Fibroblast of the aortic adventitia (primary cell): ENCODE results near the gene TGOLN2. TPM values are rescaled to one million over a fixed set of nuclear protein-coding genes. Genes with fewer than 3 reads are reported as not detected.
A peak's percentile ranks its signal among the peaks of the same experiment; 100 is the strongest.

Source experiments
- DNase-seq: peaks from one replicate; pipeline ENCODE4 v3.0.0-alpha.2; 2010; ENCODE audit warnings: low read depth
- H3K4me3 ChIP-seq: 2 replicates; pipeline ENCODE4 v1.5.1; 2011; ENCODE audit warnings: low read depth, mild to moderate bottlenecking, control low read depth, low read length, moderate library complexity
- CTCF ChIP-seq: IDR thresholded peaks from 2 replicates; pipeline ENCODE4 v1.5.1; 2011; ENCODE audit warnings: mild to moderate bottlenecking, low read length, control low read depth, inconsistent platforms; ENCODE audit not compliant: insufficient read depth
- total RNA-seq: library from RNA; depleted of rRNA; stranded (reverse); fragments of >200 nt; gene quantifications from 2 replicates; pipeline ENCODE4 v1.2.3, GENCODE V29; 2012; ENCODE audit warnings: low replicate concordance

The TGOLN2 gene
- total RNA-seq, 1 donor: 112 TPM

DNA sequence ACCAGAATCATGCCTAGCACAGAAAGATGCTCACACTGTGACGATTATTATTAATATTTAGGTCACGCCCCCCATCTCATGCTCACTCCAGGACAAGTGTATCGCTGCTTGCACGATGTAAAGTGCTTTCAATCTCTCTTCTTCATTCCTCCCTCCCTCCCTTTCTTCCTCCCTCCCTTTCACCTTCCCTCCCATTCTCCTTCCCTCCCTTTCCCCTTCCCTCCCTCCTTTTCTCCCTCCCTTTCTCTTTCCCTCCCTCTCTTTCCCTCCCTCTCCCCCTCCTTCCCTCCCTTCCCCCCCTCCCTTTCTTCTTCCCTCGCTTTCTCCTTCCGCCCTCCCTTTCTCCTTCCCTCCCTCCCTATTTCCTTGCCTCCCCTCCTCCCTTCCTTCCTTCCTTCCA is 19.6 kb downstream of the TGOLN2 start:
- H3K4me3 ChIP-seq: no peak overlapping the region
- no peak for DNase-seq
- TF ChIP-seq CTCF: no peak

GRCh38 chr2:85307527-85307897 is 20.3 kb downstream of the TGOLN2 start:
- no peak for TF ChIP-seq CTCF
- H3K4me3 ChIP-seq: no peak overlapping the region
- DNase-seq: no peak

DNA sequence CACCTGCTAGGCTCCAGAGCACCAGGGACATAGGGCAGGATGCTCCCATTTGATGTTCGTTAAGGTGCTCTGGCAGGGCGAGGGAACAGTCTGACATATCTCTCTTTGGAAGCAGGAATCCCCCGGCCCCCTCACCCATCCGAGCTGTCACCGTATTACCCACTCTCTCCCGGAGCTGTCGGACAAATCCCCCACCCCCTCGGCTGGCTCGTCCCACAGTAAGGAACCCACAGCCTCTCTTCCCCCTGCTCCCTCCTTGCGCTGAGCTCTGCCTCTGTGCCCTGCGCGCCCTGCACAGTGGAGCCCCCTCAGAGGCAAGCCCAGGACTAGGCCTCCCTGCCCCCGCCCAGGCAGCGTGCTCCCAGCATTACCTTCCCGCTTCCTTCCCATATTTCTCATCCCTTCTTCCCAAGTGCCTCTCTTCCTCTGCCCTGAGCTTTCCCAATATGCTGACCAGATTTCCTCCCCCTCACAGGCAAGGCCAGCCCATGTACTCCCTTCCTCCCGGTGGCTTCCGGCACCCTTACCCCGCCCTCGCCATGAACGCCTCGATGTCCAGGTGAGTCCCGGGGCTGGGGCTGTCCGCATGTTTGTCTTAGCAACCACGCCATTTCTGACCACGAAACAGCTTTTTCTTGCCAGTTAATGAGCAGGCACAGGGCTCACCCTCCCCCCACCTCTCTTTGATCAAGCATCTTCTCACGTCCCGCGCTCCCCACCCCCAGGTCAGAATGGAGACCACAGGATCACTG is 23.8 kb downstream of the TGOLN2 start:
- no peak for DNase-seq
- H3K4me3 ChIP-seq: no peak overlapping the region
- no peak for TF ChIP-seq CTCF

DNA sequence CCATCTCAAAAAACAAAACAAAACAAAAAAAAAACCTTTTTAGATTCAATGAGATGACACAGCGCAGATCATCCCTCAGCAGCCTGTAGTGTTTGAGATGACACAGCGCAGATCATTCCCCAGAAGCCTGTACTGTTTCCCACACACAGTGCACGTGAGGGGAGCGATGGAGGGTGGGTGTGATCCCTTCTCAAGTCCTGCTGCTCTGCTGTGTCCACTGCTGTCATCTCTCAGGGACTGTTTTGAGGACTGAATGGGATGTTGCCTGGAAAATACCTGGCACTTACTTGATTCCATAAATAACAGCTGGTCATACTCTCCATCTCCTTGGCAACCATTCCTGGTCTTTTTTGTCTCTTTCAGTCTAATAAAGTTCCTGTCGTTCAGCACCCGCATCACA is 25.7 kb downstream of the TGOLN2 start:
- no peak for TF ChIP-seq CTCF
- no peak overlapping the region for H3K4me3 ChIP-seq
- no peak for DNase-seq

DNA sequence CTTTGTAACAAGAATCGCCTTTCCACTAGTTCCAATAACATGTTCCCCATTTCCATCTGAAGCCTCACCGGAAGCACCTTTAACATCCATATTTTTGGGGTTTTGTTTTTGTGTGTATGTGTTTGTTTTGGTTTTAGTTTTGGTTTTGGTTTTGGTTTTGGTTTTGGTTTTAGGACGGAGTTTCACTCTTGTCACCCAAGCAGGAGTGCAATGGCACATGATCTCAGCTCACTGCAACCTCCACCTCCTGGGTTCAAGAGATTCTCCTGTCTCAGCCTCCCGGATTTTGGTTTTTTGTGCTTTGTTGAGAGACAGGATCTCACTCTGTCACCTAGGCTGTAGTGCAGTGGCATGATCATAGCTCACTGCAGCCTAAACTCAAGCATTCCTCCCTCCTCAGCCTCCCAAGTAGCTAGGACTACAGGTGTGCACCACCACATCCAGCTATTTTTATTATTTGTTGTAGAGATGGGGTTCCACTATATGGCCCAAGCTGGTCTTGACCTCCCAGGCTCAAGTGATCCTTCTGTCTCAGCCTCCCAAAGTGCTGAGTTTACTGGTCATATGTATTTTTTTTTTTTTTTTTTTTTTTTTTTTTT is 36.3 kb downstream of the TGOLN2 start:
- H3K4me3 ChIP-seq: no peak overlapping the region
- no peak for TF ChIP-seq CTCF
- no peak for DNase-seq

DNA sequence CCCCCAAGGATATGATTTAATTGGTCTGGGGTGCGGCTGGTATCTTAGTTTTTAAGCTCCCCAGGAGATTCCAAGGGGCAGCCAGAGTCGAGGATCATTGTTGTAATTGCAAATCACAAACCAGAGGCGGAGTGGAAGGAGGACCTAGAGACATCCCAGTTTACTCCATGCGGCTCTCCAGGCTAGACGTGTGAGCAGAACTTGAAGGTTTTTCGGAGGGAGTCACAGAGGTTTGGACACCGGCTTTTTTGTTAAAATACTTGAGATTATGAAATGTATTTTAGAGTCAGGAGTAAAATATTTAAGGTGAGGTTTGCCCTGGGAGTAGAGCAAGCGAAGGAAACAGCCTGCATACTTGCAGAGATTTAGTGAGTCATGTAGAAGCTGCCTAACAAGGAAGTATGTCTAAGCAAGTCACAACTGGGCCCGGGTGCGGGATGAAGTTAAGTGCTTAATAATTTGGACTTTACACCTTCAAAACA is 39.5 kb downstream of the TGOLN2 start:
- no peak for TF ChIP-seq CTCF
- DNase-seq: peak; percentile 52
- H3K4me3 ChIP-seq: no peak overlapping the region

DNA sequence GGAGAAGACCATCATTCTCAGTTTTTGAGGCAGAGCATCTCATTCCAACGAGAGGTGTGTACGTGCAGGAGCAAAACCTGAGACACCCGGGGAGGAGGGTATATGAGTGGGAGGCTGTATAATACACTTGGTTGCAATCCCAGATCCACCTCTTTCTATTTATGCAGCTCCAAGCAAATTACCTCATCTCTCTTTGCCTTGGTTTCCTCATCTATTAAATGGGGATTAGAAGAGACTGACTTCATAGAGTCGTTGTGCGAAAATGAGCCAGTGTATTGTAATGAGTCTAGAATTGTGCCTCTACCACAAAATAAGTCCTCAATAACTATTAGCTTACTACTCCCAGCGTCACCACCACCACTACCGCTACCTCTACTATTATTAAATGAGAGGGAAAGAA is 40.1 kb downstream of the TGOLN2 start:
- no peak overlapping the region for H3K4me3 ChIP-seq
- no peak for DNase-seq
- TF ChIP-seq CTCF: no peak
